Trophoblast cell (in vitro differentiated cells and primary cell): Measurements from ENCODE around the gene OPRM1.
A peak's percentile ranks its signal among the peaks of the same experiment; 100 is the strongest.

ENCODE experiments used
- DNase-seq, 2 donors: peaks; one replicate each; pipeline ENCODE4 v3.0.0-alpha.2; 2016
- H2AFZ ChIP-seq: 2 replicates; pipeline ENCODE4 v1.6.1; 2013; ENCODE audit warnings: low read length, moderate library complexity, mild to moderate bottlenecking; ENCODE audit not compliant: insufficient read depth, poor library complexity
- H2AK5ac ChIP-seq: 2 replicates; pipeline ENCODE4 v1.6.1; 2013; ENCODE audit warnings: mild to moderate bottlenecking, low read length
- H2BK120ac ChIP-seq: 2 replicates; pipeline ENCODE4 v1.6.1; 2013; ENCODE audit warnings: low read length, mild to moderate bottlenecking, moderate library complexity; ENCODE audit not compliant: insufficient read depth, poor library complexity
- H2BK12ac ChIP-seq: 2 replicates; pipeline ENCODE4 v1.6.1; 2013; ENCODE audit warnings: mild to moderate bottlenecking, low read length, moderate library complexity
- H2BK5ac ChIP-seq: 2 replicates; pipeline ENCODE4 v1.6.1; 2013; ENCODE audit warnings: low read length, low read depth, moderate library complexity, mild to moderate bottlenecking; ENCODE audit not compliant: poor library complexity
- H3K14ac ChIP-seq: 2 replicates; pipeline ENCODE4 v1.6.1; 2013; ENCODE audit warnings: mild to moderate bottlenecking, low read length
- H3K18ac ChIP-seq: 2 replicates; pipeline ENCODE4 v1.6.1; 2013; ENCODE audit warnings: mild to moderate bottlenecking, low read length
- H3K23ac ChIP-seq: 2 replicates; pipeline ENCODE4 v1.6.1; 2013; ENCODE audit warnings: low read length
- H3K27ac ChIP-seq: 2 replicates; pipeline ENCODE4 v1.5.1; 2013; ENCODE audit warnings: low read depth, mild to moderate bottlenecking, inconsistent platforms, low read length, moderate library complexity
- H3K27me3 ChIP-seq: 2 replicates; pipeline ENCODE4 v1.6.1; 2013; ENCODE audit warnings: inconsistent platforms, mild to moderate bottlenecking, low read length, moderate library complexity; ENCODE audit not compliant: insufficient read depth
- H3K36me3 ChIP-seq, 2 experiments: 1 replicate in 1 of 2; 2 replicates in 1 of 2; pipeline ENCODE4 v1.6.1; 2013; ENCODE audit warnings: low read length in 2 of 2, mild to moderate bottlenecking in 2 of 2, moderate library complexity in 1 of 2; ENCODE audit not compliant: insufficient read depth in 2 of 2, control insufficient read depth in 1 of 2
- H3K4ac ChIP-seq: 2 replicates; pipeline ENCODE4 v1.6.1; 2013; ENCODE audit warnings: low read depth, mild to moderate bottlenecking, low read length, moderate library complexity
- H3K4me1 ChIP-seq, 2 experiments: 1 replicate in 1 of 2; 2 replicates in 1 of 2; pipeline ENCODE4 v1.6.1; 2013; ENCODE audit warnings: low read length in 2 of 2, mild to moderate bottlenecking in 2 of 2, moderate library complexity in 1 of 2; ENCODE audit not compliant: insufficient read depth in 2 of 2, control insufficient read depth in 1 of 2
- H3K4me2 ChIP-seq: 2 replicates; pipeline ENCODE4 v1.6.1; 2013; ENCODE audit warnings: inconsistent platforms, mild to moderate bottlenecking, low read length, moderate library complexity
- H3K4me3 ChIP-seq: 2 replicates; pipeline ENCODE4 v1.5.1; 2013; ENCODE audit warnings: mild to moderate bottlenecking, low read depth, low read length, inconsistent platforms
- H3K79me1 ChIP-seq: one replicate; pipeline ENCODE4 v1.6.1; 2013; ENCODE audit warnings: low read length
- H3K79me2 ChIP-seq: 2 replicates; pipeline ENCODE4 v1.6.1; 2013; ENCODE audit warnings: low read length, mild to moderate bottlenecking; ENCODE audit not compliant: control insufficient read depth, insufficient read depth, poor library complexity
- H3K9ac ChIP-seq: 2 replicates; pipeline ENCODE4 v1.6.1; 2013; ENCODE audit warnings: mild to moderate bottlenecking, low read length
- H3K9me3 ChIP-seq: 2 replicates; pipeline ENCODE4 v1.6.1; 2013; ENCODE audit warnings: low read depth, mild to moderate bottlenecking, control low read depth, inconsistent platforms, low read length; ENCODE audit not compliant: insufficient read depth
- H4K12ac ChIP-seq: 2 replicates; pipeline ENCODE4 v1.6.1; 2013; ENCODE audit warnings: low read depth, mild to moderate bottlenecking, low read length, moderate library complexity
- H4K8ac ChIP-seq: 2 replicates; pipeline ENCODE4 v1.6.1; 2013; ENCODE audit warnings: low read depth, mild to moderate bottlenecking, low read length, moderate library complexity
- H4K91ac ChIP-seq: one replicate; pipeline ENCODE4 v1.6.1; 2013; ENCODE audit warnings: low read depth, mild to moderate bottlenecking, low read length, moderate library complexity
- WGBS: extraction: QIAGEN DNeasy Blood & Tissue Kit; methylation state at CpG from one replicate; pipeline ENCODE4 v1.1.7; 2013; ENCODE audit warnings: missing lambda C conversion rate; ENCODE audit not compliant: insufficient read length, insufficient coverage; ENCODE audit errors: extremely low coverage; 5-methylcytosine and 5-hydroxymethylcytosine counted together

The OPRM1 gene

DNA sequence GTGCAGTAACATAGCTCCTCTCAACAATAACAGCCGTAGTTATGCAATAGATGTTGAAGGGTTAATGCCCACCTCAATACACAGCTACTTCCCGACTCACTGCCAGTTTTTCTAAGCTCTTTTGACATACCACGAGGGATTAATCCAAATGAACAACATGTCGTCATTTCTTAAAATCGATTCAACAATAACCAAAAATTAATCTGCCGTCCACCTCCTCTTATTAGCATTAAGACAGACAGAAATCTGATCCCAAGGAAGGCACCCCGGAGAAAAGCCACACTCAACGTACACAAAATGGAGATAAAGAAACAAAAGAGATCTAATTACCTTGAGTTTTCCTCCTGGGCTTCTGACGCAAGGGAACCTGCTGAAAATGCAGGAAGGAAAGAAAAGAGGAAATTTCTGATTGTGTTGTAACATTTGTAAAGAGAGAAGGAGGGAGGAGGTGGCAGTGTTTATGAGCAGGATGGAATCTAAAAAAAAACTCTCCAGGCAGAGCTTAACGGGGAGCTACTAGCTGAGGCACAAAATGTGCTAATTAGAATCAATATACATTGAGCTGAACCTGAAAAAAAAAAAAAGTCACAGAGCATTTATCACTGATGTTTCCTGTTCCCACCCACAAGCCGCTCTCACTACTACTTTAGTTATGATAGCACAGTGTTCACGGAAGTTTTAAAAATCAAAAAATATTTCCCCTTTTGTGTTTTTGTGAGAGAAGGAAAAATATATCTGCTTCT is 208.2 kb downstream of the OPRM1 start:
- Histone ChIP-seq H4K91ac (no peak overlapping the region), H3K23ac (no peak overlapping the region), H2BK5ac (no peak overlapping the region), H2AFZ (no peak overlapping the region), H3K27me3 (no peaks in the 10 kb centered on the region), H3K9me3 (no peaks in the 10 kb centered on the region), H2AK5ac (no peak overlapping the region), H3K79me2 (no peaks in the 10 kb centered on the region), H2BK120ac (no peak overlapping the region), H3K18ac (no peak overlapping the region), H3K4me2 (peak overlapping the region; percentile 44), H3K79me1 (no peaks in the 10 kb centered on the region), H3K4me1 (no peaks in the 10 kb centered on the region), H4K12ac (no peak overlapping the region), H2BK12ac (no peak overlapping the region), H3K4ac (no peak overlapping the region), H4K8ac (no peak overlapping the region), H3K9ac (no peak overlapping the region), H3K4me3 (no peak overlapping the region), H3K14ac (no peak overlapping the region), H3K27ac (no peak overlapping the region), H3K36me3 (no peaks in the 10 kb centered on the region)
- WGBS = 100% methylated on average over 2 of the region's 12 CpGs
- peak in 1 of 2 donors; percentile 27 for DNase-seq

DNA sequence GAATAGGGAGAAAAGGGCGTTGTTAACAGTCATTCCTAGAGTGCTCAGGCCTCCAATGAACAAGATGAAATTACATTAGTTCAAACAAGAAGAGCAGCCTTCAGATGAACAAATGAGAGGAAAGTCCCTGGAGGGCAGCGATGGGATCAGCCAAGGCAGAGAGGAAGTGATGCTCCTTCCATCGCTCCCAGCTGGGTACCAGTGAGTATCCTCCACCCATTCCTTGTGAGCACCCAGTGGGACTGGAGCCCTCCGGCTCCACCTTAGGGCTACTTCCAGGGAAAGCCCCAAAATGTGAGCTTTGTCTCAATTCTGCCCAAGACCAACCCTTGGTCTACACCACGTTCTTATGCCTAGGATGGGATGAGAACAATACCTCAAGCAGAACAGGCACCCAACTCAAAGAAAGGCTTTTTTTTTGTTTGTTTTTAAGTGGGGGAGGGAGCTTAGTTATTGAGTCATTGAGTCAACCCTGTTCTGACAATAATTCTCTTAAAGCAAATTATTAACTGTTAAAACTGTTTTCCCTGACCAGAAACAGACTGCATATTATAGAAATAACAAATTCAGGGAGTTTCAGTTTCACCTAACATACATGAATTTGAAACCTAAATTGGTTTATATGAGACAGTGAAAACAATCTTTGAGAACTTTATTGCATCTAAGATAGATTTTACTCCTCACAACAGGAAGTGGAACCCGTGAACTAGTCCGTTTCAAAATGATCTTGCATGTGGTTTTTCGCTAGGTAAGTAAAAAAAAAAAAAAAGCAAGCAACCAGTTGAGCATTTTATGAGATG is 210.7 kb downstream of the OPRM1 start:
- Histone ChIP-seq H2BK12ac (no peak overlapping the region), H3K27ac (no peak overlapping the region), H2BK5ac (no peak overlapping the region), H2AK5ac (no peak overlapping the region), H3K14ac (no peak overlapping the region), H4K8ac (no peak overlapping the region), H4K91ac (no peak overlapping the region), H3K36me3 (no peaks in the 10 kb centered on the region), H3K79me2 (no peaks in the 10 kb centered on the region), H3K4me3 (no peak overlapping the region), H3K79me1 (no peaks in the 10 kb centered on the region), H3K27me3 (no peaks in the 10 kb centered on the region), H3K4ac (no peak overlapping the region), H2AFZ (no peak overlapping the region), H3K4me2 (no peak overlapping the region), H3K4me1 (no peaks in the 10 kb centered on the region), H3K18ac (no peak overlapping the region), H3K23ac (no peak overlapping the region), H3K9ac (no peak overlapping the region), H2BK120ac (no peak overlapping the region), H4K12ac (no peak overlapping the region), H3K9me3 (no peaks in the 10 kb centered on the region)
- no peak for DNase-seq
- WGBS = no CpG with 5 or more reads among the region's 8 CpGs

DNA sequence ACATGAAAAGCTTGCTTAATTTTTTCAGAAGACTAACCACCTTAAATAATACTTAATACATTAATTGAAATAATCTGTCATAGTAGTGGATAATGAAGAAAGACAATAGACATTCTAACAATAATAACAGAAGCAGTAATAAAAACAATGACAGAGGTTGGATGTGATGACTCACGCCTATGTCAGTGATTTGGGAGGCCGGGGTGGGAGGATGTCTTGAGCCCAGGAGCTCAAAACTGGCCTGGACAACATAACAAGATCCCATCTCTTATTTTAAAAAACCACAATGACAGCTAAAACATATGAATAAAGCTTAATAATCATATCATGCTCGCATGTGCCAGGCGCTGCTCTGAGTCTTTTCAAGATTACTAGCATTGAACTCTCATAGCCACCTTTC is 212.1 kb downstream of the OPRM1 start:
- H2BK5ac ChIP-seq = no peak overlapping the region
- H3K18ac ChIP-seq = no peak overlapping the region
- no peak overlapping the region for H3K27ac ChIP-seq
- H4K12ac ChIP-seq = no peak overlapping the region
- H3K4ac ChIP-seq = no peak overlapping the region
- no peak overlapping the region for H3K14ac ChIP-seq
- no peak overlapping the region for H3K23ac ChIP-seq
- no peak overlapping the region for H4K8ac ChIP-seq
- H2BK120ac ChIP-seq = no peak overlapping the region
- H3K9me3 ChIP-seq = no peaks in the 10 kb centered on the region
- no peak overlapping the region for H3K9ac ChIP-seq
- H3K4me3 ChIP-seq = no peak overlapping the region
- no CpG with 5 or more reads among the region's 4 CpGs for WGBS
- no peaks in the 10 kb centered on the region for H3K79me2 ChIP-seq
- H3K79me1 ChIP-seq = no peaks in the 10 kb centered on the region
- H3K27me3 ChIP-seq = no peaks in the 10 kb centered on the region
- H3K36me3 ChIP-seq = no peaks in the 10 kb centered on the region
- H3K4me2 ChIP-seq = no peak overlapping the region
- no peak for DNase-seq
- no peak overlapping the region for H2AFZ ChIP-seq
- no peaks in the 10 kb centered on the region for H3K4me1 ChIP-seq
- no peak overlapping the region for H2BK12ac ChIP-seq
- H2AK5ac ChIP-seq = no peak overlapping the region
- H4K91ac ChIP-seq = no peak overlapping the region

DNA sequence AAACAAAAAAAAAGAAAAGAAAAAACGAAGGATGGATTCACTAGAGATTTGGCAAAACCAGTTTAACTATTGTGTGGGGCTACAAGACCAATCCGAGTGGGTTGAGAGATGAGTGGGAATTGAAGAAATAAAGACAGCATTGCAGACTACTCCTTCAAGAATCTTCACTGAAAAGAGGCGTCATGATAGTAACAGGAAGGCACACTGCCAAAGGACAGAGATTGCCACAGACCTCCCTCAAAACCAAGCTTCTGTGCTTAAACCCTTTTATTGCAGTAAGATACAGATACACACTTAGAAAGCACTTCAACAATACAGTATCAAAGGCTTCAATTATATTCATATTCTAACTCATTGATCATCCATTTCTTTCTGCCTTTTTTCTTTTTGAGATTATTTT is 213.6 kb downstream of the OPRM1 start:
- Histone ChIP-seq H3K79me2 (no peaks in the 10 kb centered on the region), H3K79me1 (no peaks in the 10 kb centered on the region), H4K12ac (no peak overlapping the region), H4K91ac (no peak overlapping the region), H3K9me3 (no peaks in the 10 kb centered on the region), H3K36me3 (no peaks in the 10 kb centered on the region), H3K4me1 (no peaks in the 10 kb centered on the region), H2BK120ac (no peak overlapping the region), H3K4me2 (no peak overlapping the region), H3K4me3 (no peak overlapping the region), H3K4ac (no peak overlapping the region), H4K8ac (no peak overlapping the region), H3K9ac (no peak overlapping the region), H3K27me3 (no peaks in the 10 kb centered on the region), H2BK5ac (no peak overlapping the region), H3K27ac (no peak overlapping the region), H3K23ac (no peak overlapping the region), H2BK12ac (no peak overlapping the region), H2AK5ac (no peak overlapping the region), H2AFZ (no peak overlapping the region), H3K18ac (no peak overlapping the region), H3K14ac (no peak overlapping the region)
- DNase-seq = no peak
- no CpG with 5 or more reads among the region's 3 CpGs for WGBS
